Stimulated activated CD8-positive, alpha-beta memory T cell treated with anti-CD3 and anti-CD28 coated beads, Interleukin-12 subunit alpha, Interleukin-12 subunit beta, amount 100 ng/mL, for 24 hours (primary cell): ENCODE results near the gene DCLRE1B.

Source experiments
- DNase-seq: peaks from one replicate; pipeline ENCODE4 v3.0.0-alpha.2; 2020; ENCODE audit errors: extremely low read depth

DCLRE1B gene

DNA sequence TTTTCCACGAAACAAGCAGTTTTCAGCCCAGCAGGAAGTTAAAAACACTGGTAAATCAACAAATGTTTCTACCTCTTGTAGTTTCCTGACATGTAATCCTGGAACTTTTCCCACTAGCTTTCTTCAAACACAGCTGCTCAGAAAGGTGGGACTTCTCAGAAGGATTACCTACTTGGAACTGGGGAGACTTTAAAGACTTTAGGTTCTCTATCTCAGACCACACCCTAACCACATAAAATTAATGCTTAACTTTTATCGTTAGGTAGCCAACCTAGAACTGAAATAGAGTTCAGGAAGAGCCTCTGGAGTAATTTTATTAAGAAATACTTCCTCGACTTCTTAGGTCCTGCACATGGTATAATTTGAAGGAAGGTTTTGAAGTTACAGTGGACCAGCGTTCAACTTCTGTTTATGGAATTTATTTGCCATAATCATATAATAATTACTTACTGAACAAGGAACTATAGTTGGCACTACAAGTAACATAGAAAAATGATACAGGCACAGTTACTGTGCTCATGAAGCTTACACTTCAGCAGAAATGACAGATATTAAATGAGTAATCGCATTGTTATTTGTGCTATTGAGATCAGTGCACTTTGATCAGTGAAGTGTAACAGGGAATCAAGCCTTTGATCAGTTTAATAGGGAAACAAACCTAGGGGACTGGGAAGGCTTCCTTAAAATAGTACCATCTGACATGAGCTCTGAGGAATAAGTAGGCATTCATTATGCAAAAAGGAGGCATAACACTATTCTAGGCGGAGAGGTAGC is 17.5 kb upstream of the DCLRE1B start, which contains the start of gene BCL2L15:
BCL2L15 (minus strand) TSS at position 180 of the 774 bp plus-strand sequence. CDS start 206 bp downstream, outside the sequence.
- DNase-seq, result no peak

DNA sequence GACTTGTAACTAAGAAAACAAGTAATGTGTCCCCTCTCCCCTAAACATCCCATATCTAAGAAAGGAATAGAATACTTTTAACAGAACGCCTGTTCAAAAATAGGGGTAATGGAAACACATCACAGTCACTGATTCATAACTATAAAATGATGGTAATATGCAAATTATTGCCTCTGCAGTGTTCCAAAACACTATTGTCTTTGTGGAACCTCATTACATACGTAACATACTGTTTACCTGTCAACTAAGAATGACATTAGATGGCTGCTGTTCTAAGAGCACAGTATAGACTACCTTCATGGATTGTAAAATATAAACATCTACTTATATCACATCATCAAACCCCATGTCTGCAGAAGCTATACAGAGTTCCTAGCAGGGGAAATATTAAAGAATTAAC is 14.3 kb upstream of the DCLRE1B start:
- no peak for DNase-seq

DNA sequence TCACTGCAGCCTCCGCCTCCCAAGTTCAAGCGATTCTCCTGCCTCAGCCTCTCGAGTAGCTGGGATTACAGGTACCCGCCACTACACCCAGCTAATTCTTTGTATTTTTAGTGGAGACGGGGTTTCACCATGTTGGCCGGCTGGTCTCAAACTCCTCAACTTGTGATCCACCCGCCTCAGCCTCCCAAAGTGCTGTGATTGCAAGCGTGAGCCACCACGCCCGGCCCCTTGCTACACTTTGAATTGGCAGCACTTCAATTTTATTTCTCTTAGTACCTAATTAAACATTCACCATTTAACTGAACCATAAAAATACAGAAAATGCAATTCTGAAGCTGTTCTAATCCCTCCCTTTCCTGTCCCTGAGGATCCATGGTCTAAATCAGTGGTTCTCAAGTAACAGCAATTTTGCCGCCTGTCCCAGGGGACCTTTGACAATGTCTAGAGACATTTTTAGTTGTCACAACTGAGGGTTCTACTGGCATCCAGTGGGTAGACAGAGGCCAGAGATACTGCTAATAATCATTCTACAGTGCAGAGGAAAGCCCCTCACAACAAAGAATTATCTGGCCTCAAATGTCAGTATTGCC is 13.4 kb upstream of the DCLRE1B start:
- no peak for DNase-seq

DNA sequence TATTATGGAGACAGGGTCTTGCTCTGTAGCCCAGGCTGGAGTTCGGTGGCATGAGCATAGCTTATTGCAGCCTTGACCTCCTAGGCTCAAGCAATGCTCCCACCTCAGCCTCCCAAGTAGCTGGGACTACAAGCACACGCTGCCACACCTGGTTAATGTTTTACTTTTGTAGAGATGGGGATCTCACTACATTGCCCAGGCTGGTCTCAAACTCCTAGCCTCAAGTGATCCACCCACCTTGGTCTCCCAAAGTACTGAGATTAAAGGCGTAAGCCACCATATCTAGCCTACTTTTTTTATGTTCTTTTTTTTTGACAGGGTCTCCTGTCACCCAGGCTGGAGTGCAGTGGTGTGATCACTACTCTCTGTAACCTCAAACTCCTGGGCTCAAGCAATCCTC is 11.9 kb upstream of the DCLRE1B start:
- no peak for DNase-seq

DNA sequence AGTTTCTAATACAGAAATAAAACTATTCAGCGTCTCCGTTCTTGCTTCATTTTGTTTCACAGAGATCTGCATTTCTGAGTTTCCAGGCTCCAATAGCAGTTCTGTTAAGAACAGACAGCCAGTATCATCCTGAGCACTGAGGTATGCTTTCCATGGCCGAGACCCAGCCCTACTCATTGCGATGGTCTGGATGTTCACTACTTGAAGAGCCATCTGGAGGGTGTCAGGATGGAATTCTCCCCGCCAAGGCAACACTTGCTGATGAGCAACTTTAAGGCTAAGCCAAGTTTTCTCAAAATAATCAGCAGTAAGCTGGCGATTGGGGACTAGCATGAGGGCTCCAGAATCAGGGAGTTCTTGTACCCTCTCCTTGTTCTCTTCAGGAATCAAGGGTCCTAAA is 10.0 kb upstream of the DCLRE1B start:
- no peak for DNase-seq

DNA sequence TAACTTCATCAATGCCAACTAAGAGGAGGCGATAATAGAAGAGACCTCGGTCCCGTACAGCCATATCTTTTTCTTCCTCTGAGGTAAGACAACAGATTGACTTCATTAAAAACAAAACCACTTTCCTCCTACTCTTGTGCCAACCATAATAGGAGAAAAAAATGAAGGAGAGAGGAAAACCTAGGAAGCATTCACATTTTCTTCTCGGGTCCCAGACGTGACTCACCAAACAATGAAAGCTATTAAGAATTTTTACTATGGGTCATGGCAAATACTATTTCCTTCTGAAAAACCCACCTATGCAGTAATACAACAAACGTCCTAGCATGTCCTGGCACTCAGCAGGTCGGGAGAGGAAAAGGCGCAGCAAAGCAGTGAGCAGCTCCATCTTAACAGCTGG is 9.2 kb upstream of the DCLRE1B start:
- DNase-seq, result no peak

DNA sequence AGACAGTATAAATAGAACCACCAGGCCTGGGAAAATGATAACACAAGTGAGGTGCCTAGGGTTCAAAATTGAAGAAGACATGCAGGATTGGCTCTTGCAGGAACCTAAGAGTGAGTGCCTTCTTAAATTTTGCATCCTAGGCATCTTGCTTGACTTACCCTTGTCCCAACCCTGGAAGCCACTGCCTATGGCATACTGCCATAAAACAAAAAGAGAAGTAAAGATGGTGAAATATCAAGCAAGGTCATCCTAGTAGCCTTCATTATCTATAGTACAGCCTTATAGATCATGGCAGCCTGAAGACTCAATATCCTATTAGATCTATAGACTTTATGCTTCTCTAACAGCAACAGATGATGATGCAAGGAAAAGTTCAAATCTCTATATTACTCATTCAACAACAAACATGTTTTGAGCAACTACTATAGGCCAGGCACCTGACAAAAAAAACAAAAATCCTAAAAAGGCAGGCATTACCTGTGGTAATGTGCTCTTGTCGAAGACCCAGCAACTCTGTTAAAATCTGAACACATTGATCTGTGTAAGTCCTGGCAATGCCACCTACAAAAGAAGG is 6.8 kb upstream of the DCLRE1B start:
- no peak for DNase-seq

DNA sequence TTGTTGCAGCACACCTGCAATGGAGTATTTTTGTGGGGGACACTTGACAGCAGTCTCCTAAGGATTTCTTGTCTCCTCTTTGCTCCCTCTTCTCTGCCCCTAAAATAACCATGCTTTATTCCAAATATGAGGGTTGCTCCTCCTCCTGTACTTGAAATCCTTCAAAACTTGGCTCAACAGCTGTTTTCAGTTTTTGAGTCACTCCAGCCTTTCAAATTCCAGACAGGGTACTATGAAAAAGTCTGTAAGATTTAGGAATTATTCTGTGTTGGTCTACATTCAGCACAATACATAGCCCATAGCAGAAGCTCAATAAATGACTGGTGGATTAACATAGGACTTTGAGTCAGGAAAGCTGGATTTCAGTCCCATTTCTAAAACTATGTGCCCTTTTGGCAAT is 6.0 kb upstream of the DCLRE1B start:
- no peak for DNase-seq

DNA sequence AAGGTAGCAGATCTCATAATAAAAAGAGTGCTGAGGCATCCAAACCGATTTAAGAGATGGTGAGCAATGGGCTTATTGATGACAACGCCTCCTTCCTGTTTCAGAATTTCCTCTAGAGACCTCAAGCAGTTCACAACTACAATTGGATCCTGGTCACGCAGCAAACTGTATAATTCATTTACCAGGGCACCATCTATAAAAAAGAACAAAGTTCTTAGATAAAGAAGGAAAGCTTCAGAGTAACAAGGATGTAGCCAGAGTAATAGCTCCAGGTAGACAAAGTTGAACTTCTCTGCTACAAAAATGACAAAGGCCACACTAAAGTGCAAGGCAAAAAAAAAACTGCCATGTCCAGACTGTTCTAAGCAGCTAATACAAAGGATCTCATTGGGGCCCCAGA is 3.9 kb upstream of the DCLRE1B start:
- no peak for DNase-seq

DNA sequence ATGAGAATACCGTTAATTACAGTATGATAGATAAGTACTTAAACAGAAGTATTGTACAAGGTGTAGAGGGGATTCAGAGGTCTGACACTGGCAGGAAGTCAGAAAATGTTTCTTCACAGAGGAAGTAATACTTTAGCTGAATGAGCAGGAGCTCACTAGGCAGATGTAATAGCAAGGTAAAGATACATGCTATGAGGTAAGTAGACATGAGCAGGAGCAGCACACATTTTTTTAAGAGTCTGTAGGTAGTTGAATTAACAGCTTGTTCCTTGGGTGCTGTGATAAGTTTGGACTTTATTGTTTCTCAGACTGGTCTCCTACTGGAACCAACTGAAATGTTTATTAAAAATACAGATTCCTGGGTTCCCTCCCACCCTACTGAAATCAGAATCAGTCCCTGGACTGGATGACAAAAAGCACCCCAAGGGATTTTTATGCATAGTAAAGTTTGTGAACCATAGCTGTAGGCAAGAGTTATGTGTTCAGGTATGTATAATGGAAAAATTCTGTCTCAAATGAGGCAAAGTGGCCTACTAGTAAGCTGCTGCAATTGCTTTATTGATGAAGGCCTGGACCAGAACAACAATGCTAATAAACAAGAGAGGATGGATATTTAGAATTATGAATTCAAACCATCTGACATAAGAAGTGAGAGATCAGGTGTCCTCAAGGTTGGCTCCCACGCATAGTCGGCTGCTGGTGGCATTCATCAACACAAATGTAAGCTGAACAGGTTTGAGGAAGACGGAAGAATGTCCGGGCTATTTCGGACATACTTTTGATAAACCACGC is 1.4 kb upstream of the DCLRE1B start:
- no peak for DNase-seq

DNA sequence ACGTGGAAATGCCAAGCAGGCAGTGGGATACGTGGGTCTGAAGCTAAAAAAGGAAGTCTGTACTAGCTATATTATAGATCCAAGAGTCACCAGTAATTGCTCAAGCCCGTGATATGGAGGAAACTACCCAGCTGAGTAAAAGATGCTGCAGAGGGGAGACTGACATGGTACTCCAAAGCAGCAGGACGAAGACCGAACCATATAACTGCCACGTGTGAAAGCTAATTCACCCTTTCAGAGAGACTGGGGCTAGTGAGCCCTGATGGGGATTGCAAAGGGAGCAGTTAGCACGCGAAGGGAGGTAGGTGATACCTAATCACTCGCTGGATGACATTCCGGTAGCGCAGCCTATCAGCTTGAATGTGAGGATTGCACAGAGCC is 843 bp upstream of the DCLRE1B start:
- no peak for DNase-seq

DNA sequence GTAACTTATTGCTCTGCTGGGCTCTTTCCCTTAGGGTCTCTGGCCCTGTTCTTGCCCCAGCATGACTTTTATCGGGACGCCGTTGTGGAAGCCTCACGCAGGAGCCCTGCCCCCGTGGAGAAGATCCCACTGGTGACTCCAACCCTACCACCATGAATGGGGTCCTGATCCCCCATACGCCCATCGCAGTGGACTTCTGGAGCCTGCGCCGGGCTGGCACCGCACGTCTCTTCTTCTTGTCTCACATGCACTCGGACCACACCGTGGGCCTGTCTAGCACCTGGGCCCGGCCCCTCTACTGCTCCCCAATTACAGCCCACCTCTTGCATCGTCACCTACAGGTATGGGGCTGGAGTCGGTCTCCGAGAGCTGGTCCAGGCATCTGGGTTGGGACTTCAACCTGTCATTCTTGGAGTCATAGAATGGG is 322 bp downstream of the DCLRE1B start:
- no peak for DNase-seq

DNA sequence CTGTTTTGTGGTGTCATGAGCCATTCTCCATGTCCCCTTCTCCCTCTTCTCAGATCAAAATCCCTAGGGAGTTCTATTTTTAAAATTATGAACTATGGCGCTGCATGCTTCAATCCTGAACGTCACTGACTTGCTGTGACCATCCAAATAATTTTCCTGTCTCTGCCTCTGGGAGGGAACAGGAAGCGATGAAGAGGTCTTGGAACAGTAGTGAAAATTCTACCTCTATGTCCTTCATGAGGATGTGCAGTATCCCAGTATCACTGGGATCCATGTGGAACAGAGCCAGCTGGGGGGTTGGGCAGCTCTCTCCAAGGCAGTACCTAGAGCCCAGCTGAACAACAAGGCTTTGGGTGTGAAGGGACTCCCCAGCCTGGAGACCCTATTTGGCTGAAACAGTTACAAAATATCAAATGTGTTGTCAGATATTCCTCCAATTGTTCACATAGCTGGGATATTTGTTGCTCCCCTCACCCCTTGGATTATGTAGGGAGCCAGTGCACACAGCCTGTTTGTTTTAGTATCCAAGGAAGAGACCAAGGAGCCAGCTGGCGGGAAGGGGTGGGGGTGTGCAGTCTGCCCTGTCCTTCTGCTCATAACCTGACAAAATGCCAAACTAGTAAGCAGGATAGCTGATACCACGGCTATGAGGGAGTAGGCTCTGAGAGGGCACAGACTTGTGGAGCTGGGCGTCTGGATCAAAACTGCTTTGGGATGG is 7.6 kb downstream of the DCLRE1B start:
- no peak for DNase-seq

DNA sequence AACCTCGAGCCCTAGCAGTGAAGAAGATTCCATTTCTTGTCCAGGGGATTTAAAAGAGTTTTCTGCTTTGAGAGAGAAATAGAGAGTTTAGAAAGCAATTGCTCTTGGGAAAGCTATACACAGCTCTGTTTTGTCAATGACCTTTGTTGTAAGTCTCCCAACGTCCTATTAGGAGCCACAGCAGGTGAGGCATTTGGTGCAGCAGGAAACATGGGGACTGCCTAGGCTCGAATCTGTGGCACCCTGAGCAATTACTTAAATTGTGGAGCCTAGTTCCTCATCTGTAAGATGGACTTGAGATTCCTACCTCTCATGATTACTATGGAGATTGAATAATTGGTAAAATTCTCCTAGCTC is 8.2 kb downstream of the DCLRE1B start:
- DNase-seq, result no peak

DNA sequence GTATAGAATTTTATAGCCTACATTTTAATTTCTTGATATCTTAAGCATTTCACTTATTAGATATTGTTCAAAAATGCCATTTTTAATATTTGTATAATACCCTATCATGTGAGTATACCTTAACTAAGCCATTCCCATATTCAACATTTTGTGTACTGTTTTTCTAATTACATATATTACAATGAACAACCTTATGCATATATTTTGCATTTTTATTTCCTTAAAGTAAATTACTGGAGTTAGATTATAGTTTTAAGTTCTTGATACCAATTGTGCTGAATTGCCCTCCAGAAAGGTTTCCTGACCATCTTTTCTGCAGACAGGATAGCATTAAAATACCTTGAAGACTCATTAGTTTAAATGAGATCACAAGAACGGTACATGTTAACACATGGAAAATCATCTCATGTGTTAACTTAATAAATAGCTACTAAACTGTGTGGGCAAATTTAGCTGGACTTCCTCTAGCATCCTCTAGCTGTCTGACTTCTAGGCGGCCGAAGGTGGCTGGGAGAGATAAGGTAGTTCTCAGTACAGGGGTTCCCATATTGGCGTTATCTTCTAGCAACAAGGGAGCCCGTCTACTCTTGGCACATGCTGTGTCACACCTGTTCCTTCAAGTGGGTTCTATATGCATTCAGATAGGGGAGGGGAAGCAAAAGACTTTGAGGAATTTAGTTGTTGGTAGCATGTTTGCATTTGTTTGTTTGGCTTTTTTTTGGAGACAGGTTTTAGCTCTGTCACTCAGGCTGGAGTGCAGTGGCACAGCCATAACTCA is 8.9 kb downstream of the DCLRE1B start:
- DNase-seq, result no peak

DNA sequence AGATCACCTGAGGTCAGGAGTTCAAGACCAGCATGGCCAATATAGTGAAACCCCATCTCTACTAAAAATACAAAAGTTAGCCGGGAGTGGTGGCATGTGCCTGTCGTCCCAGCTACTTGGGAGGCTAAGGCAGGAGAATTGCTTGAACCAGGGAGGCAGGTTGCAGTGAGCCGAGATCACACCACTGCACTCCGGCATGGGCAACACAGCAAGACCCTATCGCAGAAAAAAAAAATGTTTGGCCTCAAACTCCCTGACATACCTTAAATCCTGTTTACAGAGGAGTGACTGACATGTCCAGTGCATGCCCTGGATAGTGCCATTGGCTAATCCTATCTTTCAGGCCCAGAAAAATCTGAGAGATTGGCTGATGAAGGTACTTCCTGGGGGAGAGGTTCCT is 11.8 kb downstream of the DCLRE1B start:
- no peak for DNase-seq

DNA sequence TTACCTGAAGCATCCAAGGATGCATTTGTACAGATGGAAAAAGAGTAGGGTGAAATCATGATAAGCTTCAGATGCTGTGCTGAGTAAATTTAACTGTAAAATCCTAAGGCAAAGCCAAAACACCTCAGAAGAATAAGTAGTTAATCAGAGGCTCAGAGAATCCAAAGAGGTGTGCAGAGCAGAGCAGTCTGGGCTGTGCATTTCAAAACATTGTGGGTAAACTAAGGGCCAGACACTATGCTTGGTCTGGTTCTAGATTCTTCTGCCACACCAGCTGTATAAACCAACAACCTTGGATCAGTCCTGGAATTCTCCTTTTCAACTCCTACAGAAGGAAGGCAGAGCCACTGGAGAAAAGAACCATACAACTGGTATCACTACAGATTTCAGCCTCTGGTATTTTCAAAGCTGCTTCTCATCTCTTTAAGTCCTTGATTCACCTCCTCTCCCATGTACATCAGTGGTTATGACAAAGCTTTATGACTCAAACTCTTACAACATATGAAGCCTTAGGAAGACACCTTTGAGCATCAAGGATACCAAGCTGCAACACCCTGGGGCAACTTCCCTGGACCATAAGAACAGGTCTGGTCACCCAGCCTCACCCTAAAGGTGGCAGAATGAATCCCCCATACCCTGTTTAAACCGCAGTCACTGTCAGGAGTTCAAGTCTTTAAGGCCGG is 12.4 kb downstream of the DCLRE1B start:
- no peak for DNase-seq

DNA sequence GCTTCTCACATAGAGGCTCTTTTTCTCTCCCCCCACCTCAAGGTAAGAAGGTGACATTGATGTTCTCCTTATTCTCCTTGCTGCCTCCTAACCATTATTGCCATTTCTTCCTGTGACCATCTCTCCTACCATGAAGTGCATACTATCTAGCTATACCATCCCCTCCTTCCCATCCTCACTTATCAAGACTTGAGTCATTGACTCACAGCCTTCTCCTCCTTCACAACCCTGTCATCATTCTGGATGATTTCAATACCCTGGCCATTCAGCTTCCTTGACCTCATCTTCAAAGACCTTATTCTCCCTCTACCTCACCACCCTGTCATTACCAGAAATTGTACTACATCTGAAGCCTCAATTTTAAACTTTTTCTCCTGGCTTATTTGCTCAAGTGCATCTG is 13.1 kb downstream of the DCLRE1B start:
- no peak for DNase-seq

DNA sequence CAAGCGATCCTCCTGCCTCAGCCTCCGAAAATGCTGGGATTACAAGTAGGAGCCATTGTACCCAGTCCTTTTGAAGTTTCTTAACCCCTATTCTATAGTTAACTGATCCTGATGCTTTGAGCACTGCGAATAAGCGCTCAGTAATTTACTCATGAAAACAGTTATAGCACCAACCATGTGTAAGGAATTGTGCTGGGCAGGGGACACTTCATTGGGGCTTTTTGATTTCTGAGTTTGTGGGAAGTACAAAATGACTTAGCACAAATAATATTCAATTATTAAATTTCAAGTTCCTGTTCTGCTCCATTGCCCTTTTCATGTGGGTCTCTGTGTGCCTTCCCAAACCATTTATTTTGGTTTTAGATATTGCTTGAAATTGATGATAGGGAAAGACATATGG is 17.8 kb downstream of the DCLRE1B start:
- DNase-seq, result no peak

DNA sequence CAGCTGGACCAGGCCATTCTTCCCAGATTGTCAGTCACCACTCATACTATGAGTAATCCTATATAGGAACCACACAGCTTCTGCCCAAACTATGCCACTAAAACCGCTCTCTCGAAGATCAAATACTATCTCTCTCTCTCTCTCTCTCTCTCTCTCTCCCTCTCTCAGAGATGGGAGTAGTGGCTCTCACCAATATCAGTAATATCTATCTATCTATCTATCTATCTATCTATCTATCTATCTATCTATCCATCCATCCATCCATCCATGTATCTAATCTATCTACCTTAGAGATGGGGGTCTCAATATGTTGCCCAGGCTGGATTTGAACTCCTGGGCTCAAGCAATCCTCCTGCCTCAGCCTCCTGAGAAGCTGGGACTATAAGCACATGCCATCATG is 19.3 kb downstream of the DCLRE1B start:
- no peak for DNase-seq
